ENCODE measurements around the gene STX10. TPM values are rescaled to one million over a fixed set of nuclear protein-coding genes. Genes with fewer than 3 reads are reported as not detected.

STX10 gene
- total RNA-seq, 1 donor: 62.7 TPM

DNA sequence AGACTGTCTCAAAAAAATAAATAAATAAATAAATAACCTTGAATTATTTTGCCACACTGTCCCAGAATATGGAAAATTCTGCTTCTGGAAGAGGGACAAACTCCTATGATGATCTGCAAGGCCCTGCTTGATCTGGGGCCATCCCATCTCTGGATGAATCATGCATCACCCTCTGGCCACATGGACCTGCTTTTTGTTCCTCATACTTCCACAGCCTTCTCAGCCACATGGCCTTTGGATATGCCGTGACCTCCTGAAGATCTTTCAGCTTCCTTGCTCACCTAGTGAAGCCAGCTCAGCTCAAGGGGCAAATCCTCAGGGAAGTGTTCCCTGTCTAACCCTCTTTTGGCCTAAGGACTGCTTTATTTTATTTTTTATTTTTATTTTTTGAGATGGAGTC lies 10.4 kb upstream of the STX10 start:
- TF ChIP-seq, protein P1, sequence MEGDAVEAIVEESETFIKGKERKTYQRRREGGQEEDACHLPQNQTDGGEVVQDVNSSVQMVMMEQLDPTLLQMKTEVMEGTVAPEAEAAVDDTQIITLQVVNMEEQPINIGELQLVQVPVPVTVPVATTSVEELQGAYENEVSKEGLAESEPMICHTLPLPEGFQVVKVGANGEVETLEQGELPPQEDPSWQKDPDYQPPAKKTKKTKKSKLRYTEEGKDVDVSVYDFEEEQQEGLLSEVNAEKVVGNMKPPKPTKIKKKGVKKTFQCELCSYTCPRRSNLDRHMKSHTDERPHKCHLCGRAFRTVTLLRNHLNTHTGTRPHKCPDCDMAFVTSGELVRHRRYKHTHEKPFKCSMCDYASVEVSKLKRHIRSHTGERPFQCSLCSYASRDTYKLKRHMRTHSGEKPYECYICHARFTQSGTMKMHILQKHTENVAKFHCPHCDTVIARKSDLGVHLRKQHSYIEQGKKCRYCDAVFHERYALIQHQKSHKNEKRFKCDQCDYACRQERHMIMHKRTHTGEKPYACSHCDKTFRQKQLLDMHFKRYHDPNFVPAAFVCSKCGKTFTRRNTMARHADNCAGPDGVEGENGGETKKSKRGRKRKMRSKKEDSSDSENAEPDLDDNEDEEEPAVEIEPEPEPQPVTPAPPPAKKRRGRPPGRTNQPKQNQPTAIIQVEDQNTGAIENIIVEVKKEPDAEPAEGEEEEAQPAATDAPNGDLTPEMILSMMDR (IDR thresholded peaks at IDR 0.05; ENCODE audit: insufficient read depth, low read length): no peak
- no peak overlapping the region for H3K4me3 ChIP-seq (ENCODE audit: low read depth, low read length)
- peak; percentile 63 for DNase-seq (ENCODE audit: low read depth)

DNA sequence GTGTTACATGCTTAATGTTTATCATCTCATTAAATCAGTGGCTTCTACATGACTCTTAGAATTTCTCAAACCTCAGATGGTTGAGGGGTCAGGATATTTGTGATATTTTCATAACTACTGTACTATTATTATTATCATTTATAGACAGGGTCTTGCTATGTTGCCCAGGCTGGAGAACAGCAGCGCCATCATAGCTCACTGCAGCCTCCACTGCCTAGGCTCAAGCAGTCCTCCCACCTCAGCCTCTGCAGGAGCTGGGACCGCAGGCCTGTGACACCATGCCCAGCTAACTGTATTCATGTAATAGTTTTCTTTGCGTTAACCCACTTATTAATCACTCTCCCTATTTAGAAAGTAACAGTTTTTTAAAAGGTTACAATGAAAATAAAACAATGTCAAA lies 9.5 kb upstream of the STX10 start:
- H3K4me3 ChIP-seq (ENCODE audit: low read depth, low read length): no peak overlapping the region
- DNase-seq (ENCODE audit: low read depth): no peak
- TF ChIP-seq, protein P1 (IDR thresholded peaks at IDR 0.05; ENCODE audit: insufficient read depth, low read length): no peak

DNA sequence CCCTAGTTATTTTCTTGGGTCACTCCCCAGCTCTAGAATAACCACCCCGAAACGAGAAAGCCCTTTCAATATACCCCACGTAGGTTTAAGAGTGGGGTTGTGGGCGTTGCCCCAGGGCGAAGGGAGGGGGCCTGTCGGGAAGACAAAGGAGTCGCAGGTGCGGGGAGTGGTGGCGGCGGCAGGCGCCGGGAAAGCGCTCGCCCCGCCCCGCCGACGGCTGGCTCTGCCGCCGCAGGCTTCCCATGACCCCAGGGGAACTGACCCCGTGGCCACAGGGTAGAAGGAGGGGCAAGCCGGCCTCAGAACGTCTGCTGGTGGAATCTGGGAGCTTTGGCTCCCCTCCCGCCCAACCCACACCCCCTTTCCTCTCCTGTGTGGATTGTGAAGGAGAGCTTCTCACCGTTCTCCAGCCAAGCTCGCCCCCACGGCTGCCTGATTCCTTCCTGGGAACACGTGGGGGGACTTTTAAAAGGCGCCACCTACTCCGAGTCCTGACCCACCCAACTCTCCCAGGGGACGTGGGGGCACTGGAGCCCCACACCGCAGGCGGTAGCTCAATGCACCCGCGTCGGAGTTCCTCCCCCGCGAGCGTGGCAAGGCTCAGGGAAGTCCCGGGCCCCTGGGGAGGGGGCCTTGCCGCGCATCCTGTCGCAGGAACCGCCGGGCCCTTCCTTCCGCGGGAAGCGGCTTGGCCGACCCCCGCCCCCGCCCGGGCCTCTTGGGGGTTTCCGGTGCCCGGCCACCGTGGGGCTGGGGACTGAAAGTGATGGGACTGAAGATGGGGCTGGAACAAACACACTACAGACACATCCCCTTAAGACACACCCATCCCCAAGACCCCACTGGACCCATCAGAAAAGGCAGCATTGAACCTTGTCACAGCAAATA lies 5.5 kb upstream of the STX10 start:
- DNase-seq (ENCODE audit: low read depth): peak; percentile 78
- peak overlapping the region; percentile 94 for H3K4me3 ChIP-seq (ENCODE audit: low read depth, low read length)
- TF ChIP-seq, protein P1 (IDR thresholded peaks at IDR 0.05; ENCODE audit: insufficient read depth, low read length): no peak

DNA sequence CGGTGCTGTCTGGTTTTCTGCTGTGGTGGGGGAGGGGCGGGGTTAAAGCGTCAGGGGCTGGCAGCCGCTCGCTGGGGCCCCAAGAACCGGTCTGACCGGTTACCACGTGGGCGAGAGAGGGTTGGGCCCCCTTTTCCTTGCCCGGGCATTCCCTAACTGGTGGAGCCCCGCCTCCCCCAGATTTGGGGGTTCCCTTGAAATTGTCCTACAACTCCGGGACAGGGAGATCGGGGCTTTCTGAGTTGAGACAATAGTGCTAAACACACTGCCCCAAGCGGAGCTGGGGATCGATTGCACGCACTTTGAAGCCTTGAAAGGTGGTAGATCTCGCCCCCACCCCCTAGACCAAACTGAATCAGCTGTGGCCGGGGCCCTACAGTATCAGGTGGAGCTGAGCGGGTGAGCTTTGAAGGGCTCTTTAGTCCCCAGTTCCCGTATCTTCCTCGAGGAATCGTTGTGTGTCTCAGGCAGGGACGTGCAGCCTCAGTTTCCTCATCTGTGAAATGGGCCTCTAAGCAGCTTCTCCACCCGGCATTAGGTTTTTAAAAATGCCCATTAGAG lies 4.8 kb upstream of the STX10 start:
- DNase-seq (ENCODE audit: low read depth): peak; percentile 72
- TF ChIP-seq, protein P1 (IDR thresholded peaks at IDR 0.05; ENCODE audit: insufficient read depth, low read length): peak; percentile 35
- peak overlapping the region; percentile 94 for H3K4me3 ChIP-seq (ENCODE audit: low read depth, low read length)

DNA sequence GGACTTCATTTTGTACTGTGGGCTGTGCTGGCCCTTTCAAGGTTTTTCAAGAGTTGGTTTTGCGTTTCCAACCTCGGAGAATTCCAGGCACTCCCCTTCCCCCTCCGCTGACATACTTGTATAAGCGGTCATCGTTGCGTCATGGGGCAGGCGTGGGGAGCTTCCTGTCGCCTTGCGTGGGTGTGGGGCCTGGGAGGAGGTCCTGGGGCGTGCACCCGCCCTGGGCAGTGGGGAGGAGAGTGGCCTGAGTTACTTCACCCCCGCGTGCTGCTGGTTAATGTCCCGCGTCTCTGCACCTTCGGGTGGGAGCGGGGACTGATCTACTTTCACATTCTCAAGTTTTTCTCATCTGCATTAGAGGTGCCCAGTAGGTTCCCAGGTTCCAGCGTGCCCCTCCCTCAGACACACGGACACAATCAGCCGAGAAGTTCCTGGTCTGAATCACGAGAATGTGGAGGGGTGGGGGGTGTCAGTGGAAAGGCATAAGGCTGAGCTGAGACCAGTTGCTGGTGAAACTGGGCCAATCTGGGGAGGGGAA lies 4.1 kb upstream of the STX10 start:
- peak; percentile 96 for DNase-seq (ENCODE audit: low read depth)
- TF ChIP-seq, protein P1 (IDR thresholded peaks at IDR 0.05; ENCODE audit: insufficient read depth, low read length): no peak

DNA sequence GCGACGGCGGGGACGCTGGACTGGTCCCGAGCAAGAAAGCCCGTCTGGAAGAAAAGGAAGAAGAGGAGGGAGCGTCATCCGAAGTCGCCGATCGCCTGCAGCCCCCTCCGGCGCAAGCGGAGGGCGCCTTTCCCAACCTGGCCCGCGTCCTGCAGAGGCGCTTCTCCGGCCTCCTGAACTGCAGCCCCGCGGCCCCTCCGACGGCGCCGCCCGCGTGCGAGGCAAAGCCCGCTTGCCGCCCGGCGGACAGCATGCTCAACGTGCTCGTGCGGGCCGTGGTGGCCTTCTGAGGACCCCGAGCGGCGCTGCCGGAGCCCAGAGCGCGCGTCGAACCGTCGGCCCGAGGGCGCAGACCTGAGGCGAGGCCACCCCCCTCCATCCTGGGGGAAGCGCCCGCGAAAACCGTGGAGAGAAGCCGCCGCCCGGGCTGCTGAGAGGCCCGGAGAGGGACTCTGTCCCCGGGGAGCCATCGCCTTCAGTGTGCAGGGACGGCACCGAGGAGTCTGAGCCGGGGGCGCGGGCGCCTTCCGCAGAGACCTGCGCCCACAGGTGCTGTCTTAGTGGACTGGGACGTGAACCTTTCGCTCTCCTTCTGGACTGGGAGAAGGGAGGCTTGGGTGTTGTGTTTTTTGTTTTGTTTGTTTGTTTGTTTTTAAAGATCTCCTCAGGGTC lies 3.5 kb upstream of the STX10 start:
- H3K4me3 ChIP-seq (ENCODE audit: low read depth, low read length): peak overlapping the region; percentile 94
- TF ChIP-seq, protein P1 (IDR thresholded peaks at IDR 0.05; ENCODE audit: insufficient read depth, low read length): no peak
- DNase-seq (ENCODE audit: low read depth): peak; percentile 44

More for the DNA sequence above, 4.1 kb upstream of the STX10 start:
- peak overlapping the region; percentile 94 for H3K4me3 ChIP-seq (ENCODE audit: low read depth, low read length)
